ENCODE data around the gene ASXL2. TPM values are rescaled to one million over a fixed set of nuclear protein-coding genes. Genes with fewer than 3 reads are reported as not detected.

The ASXL2 gene
- total and polyA plus RNA-seq, 2 of the 13 experiments (the other 11 are each of a cell fraction or from before 2014, with no cell fraction given) = 12.1 to 19.2 TPM

GRCh38 chr2:25692737-25693445, 185.4 kb downstream of the ASXL2 start (continued):
- TF ChIP-seq STAT6 (CRISPR knock-in tag; IDR thresholded peaks at IDR 0.05; ENCODE audit: borderline replicate concordance) (no peak), ZBTB42 (CRISPR knock-in tag; IDR thresholded peaks at IDR 0.05) (no peak), ZNF33B (CRISPR knock-in tag; IDR thresholded peaks at IDR 0.05) (no peak), TGIF2 (CRISPR knock-in tag; IDR thresholded peaks at IDR 0.05) (0 out of 2 replicates have a peak, but pooled peaks have one; percentile 52), ATRX (CRISPR knock-in tag; IDR thresholded peaks at IDR 0.05; ENCODE audit: borderline replicate concordance) (no peak), MTF1 (CRISPR knock-in tag; IDR thresholded peaks at IDR 0.05) (no peak), UBTF (CRISPR knock-in tag; IDR thresholded peaks at IDR 0.05) (no peak), ZSCAN5A (CRISPR knock-in tag; IDR thresholded peaks at IDR 0.05; ENCODE audit: borderline replicate concordance) (no peak), MXD1 (CRISPR knock-in tag; IDR thresholded peaks at IDR 0.05) (no peak), MLLT10 (CRISPR knock-in tag; IDR thresholded peaks at IDR 0.05) (no peak), ZNF256 (CRISPR knock-in tag; conservative IDR thresholded peaks at IDR 0.05) (no peak), ATAD3A (CRISPR knock-in tag; IDR thresholded peaks at IDR 0.05) (no peak), ZGPAT (CRISPR knock-in tag; IDR thresholded peaks at IDR 0.05) (peak; percentile 42; the same call in 1 of the 2 replicates), KLF16 (CRISPR knock-in tag; IDR thresholded peaks at IDR 0.05) (no peak)
- TF ChIP-seq, protein P1, sequence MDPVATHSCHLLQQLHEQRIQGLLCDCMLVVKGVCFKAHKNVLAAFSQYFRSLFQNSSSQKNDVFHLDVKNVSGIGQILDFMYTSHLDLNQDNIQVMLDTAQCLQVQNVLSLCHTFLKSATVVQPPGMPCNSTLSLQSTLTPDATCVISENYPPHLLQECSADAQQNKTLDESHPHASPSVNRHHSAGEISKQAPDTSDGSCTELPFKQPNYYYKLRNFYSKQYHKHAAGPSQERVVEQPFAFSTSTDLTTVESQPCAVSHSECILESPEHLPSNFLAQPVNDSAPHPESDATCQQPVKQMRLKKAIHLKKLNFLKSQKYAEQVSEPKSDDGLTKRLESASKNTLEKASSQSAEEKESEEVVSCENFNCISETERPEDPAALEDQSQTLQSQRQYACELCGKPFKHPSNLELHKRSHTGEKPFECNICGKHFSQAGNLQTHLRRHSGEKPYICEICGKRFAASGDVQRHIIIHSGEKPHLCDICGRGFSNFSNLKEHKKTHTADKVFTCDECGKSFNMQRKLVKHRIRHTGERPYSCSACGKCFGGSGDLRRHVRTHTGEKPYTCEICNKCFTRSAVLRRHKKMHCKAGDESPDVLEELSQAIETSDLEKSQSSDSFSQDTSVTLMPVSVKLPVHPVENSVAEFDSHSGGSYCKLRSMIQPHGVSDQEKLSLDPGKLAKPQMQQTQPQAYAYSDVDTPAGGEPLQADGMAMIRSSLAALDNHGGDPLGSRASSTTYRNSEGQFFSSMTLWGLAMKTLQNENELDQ (CRISPR knock-in tag; IDR thresholded peaks at IDR 0.05; ENCODE audit: borderline replicate concordance) = no peak
- TF ChIP-seq, protein P2, sequence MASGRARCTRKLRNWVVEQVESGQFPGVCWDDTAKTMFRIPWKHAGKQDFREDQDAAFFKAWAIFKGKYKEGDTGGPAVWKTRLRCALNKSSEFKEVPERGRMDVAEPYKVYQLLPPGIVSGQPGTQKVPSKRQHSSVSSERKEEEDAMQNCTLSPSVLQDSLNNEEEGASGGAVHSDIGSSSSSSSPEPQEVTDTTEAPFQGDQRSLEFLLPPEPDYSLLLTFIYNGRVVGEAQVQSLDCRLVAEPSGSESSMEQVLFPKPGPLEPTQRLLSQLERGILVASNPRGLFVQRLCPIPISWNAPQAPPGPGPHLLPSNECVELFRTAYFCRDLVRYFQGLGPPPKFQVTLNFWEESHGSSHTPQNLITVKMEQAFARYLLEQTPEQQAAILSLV (CRISPR knock-in tag; IDR thresholded peaks at IDR 0.05; ENCODE audit: borderline replicate concordance) = 0 out of 2 replicates have a peak, but pooled peaks have one; percentile 35
